Adrenal gland (tissue), 5 donors: ENCODE measurements around the gene TSSK2.

Experiments
- CTCF ChIP-seq, 6 experiments: fragments of 450-650 bp in 4 of 6; fragments of 200-600 bp in 2 of 6; sonication (generic) in 1 of 6; IDR thresholded peaks; 1 replicate in 5 of 6; 2 replicates in 1 of 6; pipeline versions ENCODE4 v1.5.1 to v1.8.0; 2016 to 2021; ENCODE audit warnings: antibody characterized with exemption in 6 of 6, mild to moderate bottlenecking in 2 of 6, moderate library complexity in 1 of 6
- POLR2A ChIP-seq, 2 donors: fragments of 450-650 bp; IDR thresholded peaks; one replicate each; pipeline ENCODE4 v1.6.1; 2017; ENCODE audit warnings: antibody characterized with exemption in 2 of 2, mild to moderate bottlenecking in 2 of 2, moderate library complexity in 1 of 2
- donor health status: DM: no; HTN: no; CAD: no.

- no peak for TF ChIP-seq CTCF (IDR thresholded peaks at IDR 0.05)
- TF ChIP-seq POLR2A (IDR thresholded peaks at IDR 0.05), result no peak
Measured at GRCh38 chr22:19118329-19118880, 12.7 kb upstream of the TSSK2 start.
